Mammary epithelial cell (primary cell): ENCODE measurements around the gene CITED2.

Experiments
- CTCF ChIP-seq, 2 donors: IDR thresholded peaks in 1 of 2; conservative IDR thresholded peaks in 1 of 2; 2 replicates each; pipeline ENCODE4 v1.5.1; 2011 to 2012; ENCODE audit warnings: inconsistent platforms in 2 of 2, low read length in 2 of 2, mild to moderate bottlenecking in 2 of 2, control low read depth in 1 of 2, low read depth in 1 of 2; ENCODE audit not compliant: insufficient read depth in 1 of 2; ENCODE audit errors: extremely low read depth in 1 of 2
- EZH2 ChIP-seq: IDR thresholded peaks from 2 replicates; pipeline ENCODE4 v1.6.1; 2012; ENCODE audit warnings: low read length, inconsistent platforms, borderline replicate concordance

DNA sequence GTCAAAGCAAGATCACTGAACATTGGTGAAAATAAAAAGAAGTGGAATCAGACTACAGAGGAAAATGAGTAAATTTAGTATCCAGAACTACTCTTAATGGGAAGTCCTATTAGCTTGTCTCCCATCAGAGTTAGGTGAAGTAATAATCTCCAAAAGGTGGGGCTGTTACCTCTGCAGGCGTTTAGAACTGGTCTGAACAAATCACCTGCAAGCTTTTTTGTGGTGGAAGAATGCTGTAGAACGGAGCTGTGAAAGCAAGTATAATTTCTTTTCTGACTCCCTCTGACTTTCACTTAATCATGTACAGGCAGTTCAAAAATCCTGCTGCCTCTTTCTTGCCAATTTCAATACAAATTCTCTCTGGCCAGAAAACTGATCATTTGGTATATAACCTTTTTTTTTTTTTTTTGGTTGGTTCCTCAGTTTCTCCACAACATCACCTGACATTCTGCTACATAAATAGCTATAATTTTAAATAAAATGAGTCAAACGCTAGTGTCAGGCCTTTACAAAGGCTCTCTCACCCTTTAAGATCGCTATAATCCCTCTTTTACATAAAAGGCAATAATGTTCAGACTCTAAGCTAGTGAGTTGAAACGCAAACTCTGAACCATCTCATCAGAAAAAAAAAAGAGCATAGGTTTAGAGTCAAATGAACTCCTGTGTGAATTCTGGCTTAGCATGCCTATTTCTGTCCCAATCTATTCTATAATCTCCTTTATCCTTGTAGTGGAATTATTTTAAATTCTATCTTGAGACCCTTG, 38.8 kb downstream of the CITED2 start:
- TF ChIP-seq CTCF (conservative IDR thresholded peaks at IDR 0.05 in 1 of 2, IDR thresholded peaks at IDR 0.05 in 1 of 2; ENCODE audit: extremely low read depth in 1 of 2, insufficient read depth in 1 of 2, low read depth in 1 of 2, low read length in 2 of 2) (no peak), EZH2 (no peak)
